H1 (cell line): Measurements from ENCODE around the gene PPP2R2D. TPM values are rescaled to one million over a fixed set of nuclear protein-coding genes. Genes with fewer than 3 reads are reported as not detected.

ENCODE experiments used
- EZH2 ChIP-seq: fragments of 200-600 bp; sonication (generic); IDR thresholded peaks from 2 replicates; pipeline ENCODE4 v1.7.1; 2012; ENCODE audit warnings: low read depth, mild to moderate bottlenecking, moderate library complexity, low read length, inconsistent platforms; ENCODE audit not compliant: severe bottlenecking
- POU5F1 ChIP-seq: IDR thresholded peaks from 2 replicates; pipeline ENCODE4 v1.6.1; 2011; ENCODE audit warnings: low read depth, mild to moderate bottlenecking, low read length, moderate library complexity
- RAD21 ChIP-seq, 2 experiments: IDR thresholded peaks in 1 of 2; conservative IDR thresholded peaks in 1 of 2; 2 replicates each; pipeline ENCODE4 v1.6.1; 2011; ENCODE audit warnings: low read depth in 2 of 2, low read length in 2 of 2, improper control_type of control experiment in 1 of 2, inconsistent platforms in 1 of 2, mild to moderate bottlenecking in 1 of 2, moderate library complexity in 1 of 2
- YY1 ChIP-seq: IDR thresholded peaks from 2 replicates; pipeline ENCODE4 v1.6.1; 2011; ENCODE audit warnings: low read depth, mild to moderate bottlenecking, low read length
- polyA plus RNA-seq, 7 experiments: library from polyadenylated mRNA; depleted of rRNA in 3 of 7; stranded (reverse) in 5 of 7; unstranded in 2 of 7; fragments of >200 nt in 5 of 7; fragments of 200-250 nt in 2 of 7; gene quantifications; 1 replicate in 5 of 7; 2 replicates in 1 of 7; 4 replicates in 1 of 7; pipeline versions ENCODE4 v1.2.1 to v1.2.3, GENCODE V29; 2011 to 2013; ENCODE audit warnings: missing spikeins in 2 of 7, mixed read lengths in 2 of 7
- total RNA-seq: library from RNA; stranded (reverse); fragmentation: NEBNext Ultra II Directional; extraction: Animal tissue kit (Norgen Biotek cat#: 25700); gene quantifications from 2 replicates; pipeline ENCODE4 v1.2.1, GENCODE V29; 2021

The PPP2R2D gene
- total and polyA plus RNA-seq, 2 of the 8 experiments (the other 6 are each of a cell fraction or from before 2014, with no cell fraction given): 25.4 to 32.8 TPM

DNA sequence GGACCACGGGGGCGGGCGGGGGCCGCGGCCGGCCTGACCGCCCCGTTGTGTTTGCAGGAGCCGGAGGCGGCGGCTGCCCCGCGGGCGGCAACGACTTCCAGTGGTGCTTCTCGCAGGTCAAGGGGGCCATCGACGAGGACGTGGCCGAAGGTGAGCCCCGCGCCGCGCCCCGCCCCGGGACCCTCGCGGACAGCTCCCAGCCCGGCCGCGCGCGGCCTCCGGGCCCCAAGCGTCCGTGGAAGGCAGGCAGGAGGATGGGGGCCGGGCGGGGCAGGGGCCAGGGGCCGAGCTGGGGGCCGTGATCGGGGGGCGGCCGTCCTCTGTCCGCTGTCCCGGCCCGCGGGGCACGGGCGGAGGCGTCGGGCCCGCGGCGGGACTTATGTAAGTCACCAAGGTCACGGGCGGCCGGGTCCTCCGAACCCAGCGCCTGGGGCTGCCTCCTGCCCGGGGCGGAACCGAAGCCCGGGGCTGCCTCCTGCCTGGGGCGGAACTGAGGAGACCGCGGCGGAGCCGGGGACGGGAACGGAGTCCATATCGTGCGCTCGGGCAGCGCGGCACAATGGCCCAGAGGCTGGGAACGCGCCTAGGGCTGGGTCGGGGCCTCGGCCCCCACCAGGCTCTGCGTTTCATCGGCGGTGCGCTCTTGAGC, 497 bp downstream of the PPP2R2D start (continued):
- TF ChIP-seq RAD21 (IDR thresholded peaks at IDR 0.05 in 1 of 2, conservative IDR thresholded peaks at IDR 0.05 in 1 of 2; ENCODE audit: low read depth in 2 of 2, low read length in 2 of 2): no peak
- no peak for TF ChIP-seq EZH2
- no peak for TF ChIP-seq YY1
- TF ChIP-seq POU5F1: no peak
- TF ChIP-seq, all 59 proteins: peak for 6
